NB4 (cell line): ENCODE results near the gene IL10RB.
"Not testable (repeated sequence)": the region's sequence is repeated elsewhere in the genome, so short reads cannot be mapped to it uniquely, and the experiment has no call there.

Experiments used
- DNase-seq: peaks from one replicate; pipeline ENCODE4 v3.0.0; 2010; ENCODE audit warnings: low read depth
- H3K4me3 ChIP-seq: one replicate; pipeline ENCODE4 v1.5.1; 2011; ENCODE audit warnings: mild to moderate bottlenecking, low read depth, low read length, moderate library complexity
- MYC ChIP-seq: IDR thresholded peaks from 2 replicates; pipeline ENCODE4 v1.6.1; 2011; ENCODE audit warnings: low read depth, low read length
- POLR2A ChIP-seq: IDR thresholded peaks from 2 replicates; pipeline ENCODE4 v1.6.1; 2011; ENCODE audit warnings: mild to moderate bottlenecking; ENCODE audit not compliant: insufficient read length; ENCODE audit errors: extremely low read depth
- TF ChIP-seq, protein P1 (sequence below): IDR thresholded peaks from 2 replicates; pipeline ENCODE4 v1.6.1; 2011; ENCODE audit warnings: low read depth, low read length
- TF ChIP-seq, protein P2 (sequence below): IDR thresholded peaks from one replicate; pipeline ENCODE4 v1.5.1; 2012; ENCODE audit warnings: low read depth, low read length

The IL10RB gene

DNA sequence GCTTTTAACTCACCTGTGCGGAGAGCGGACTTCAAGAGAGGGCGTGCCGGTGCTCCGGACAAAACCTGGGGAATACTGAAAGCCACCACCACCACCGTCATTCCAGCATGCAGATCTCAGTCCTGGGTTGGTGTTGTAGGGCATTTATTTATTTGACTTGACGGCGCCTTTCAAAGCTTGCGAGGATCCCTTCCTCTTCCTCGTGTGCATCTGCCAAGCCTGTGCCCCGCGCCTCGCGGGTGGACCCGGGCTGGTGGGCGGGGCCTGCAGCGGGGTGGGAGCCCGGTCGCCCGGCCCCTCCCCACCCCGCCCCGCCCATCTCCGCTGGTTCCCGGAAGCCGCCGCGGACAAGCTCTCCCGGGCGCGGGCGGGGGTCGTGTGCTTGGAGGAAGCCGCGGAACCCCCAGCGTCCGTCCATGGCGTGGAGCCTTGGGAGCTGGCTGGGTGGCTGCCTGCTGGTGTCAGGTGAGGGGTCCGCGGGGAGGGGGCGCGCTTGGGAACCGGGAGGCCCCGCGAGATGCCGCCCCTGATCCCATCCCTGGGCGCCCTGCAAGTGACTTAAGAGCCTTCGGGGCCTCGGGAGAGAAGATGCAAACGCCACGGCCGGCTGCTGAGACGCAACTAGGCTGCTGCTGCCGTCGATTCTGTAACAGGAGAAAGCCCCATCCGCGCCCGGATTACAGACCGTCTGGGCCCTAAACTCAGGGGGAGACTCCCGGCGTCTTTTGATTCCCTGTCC lies at the start of gene IL10RB:
TSS of gene IL10RB (plus strand) at position 318 of the 739 bp plus-strand sequence. CDS start at position 417, 99 bp downstream.
- TF ChIP-seq POLR2A (peak; percentile 52), MYC (peak; percentile 27; the same call in 1 of the 2 replicates)
- TF ChIP-seq, protein P1, sequence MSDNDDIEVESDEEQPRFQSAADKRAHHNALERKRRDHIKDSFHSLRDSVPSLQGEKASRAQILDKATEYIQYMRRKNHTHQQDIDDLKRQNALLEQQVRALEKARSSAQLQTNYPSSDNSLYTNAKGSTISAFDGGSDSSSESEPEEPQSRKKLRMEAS, result peak; percentile 40
- TF ChIP-seq, protein P2, sequence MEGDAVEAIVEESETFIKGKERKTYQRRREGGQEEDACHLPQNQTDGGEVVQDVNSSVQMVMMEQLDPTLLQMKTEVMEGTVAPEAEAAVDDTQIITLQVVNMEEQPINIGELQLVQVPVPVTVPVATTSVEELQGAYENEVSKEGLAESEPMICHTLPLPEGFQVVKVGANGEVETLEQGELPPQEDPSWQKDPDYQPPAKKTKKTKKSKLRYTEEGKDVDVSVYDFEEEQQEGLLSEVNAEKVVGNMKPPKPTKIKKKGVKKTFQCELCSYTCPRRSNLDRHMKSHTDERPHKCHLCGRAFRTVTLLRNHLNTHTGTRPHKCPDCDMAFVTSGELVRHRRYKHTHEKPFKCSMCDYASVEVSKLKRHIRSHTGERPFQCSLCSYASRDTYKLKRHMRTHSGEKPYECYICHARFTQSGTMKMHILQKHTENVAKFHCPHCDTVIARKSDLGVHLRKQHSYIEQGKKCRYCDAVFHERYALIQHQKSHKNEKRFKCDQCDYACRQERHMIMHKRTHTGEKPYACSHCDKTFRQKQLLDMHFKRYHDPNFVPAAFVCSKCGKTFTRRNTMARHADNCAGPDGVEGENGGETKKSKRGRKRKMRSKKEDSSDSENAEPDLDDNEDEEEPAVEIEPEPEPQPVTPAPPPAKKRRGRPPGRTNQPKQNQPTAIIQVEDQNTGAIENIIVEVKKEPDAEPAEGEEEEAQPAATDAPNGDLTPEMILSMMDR, result no peak
- peak within 1 kb of the TSS; percentile 80 for H3K4me3 ChIP-seq

DNA sequence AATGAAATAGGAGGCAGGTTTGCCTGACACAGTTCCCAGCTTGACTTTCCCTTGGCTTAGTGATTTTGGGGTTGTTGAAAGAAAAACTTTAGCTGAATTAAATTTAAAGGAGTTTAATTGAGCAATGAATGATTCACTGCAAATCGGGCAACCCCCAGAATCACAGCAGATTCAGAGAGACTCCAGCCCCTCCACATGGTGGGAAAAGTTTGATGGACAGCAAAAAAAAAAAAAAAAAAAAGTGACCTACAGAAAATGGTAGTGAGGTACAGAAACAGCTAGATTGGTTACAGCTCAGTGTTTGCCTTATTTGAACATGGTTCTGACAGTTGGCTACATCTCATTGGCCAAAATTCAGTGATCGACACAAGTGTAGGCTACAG lies 49.0 kb upstream of the IL10RB start:
- TF ChIP-seq POLR2A (no peak), MYC (no peak)
- TF ChIP-seq, protein P1, result no peak
- TF ChIP-seq, protein P2, result no peak
- no peak overlapping the region for H3K4me3 ChIP-seq
- DNase-seq, result no peak

More for the DNA sequence above, at the start of gene IL10RB:
- DNase-seq, result peak; percentile 83

DNA sequence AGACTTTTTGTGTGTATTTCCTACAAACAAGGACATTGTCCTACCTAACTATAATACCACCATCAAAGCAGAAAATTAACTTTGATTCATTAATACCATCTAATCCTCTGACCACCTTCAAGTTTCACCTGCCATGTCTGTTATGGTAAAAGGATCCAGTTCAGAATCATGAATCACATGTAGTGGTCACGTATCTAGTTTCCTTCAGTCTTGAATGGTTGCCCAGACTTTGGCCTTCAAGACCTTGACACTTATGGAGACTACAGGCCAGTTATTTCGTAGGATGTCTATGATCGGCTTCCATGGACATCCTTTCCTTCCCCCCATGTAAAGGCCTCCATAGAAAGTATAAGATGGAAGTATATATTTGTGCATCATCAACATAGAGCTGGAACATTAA lies 46.9 kb upstream of the IL10RB start:
- DNase-seq, result no peak
- TF ChIP-seq MYC (no peak), POLR2A (no peak)
- TF ChIP-seq, protein P2, result no peak
- TF ChIP-seq, protein P1, result no peak

DNA sequence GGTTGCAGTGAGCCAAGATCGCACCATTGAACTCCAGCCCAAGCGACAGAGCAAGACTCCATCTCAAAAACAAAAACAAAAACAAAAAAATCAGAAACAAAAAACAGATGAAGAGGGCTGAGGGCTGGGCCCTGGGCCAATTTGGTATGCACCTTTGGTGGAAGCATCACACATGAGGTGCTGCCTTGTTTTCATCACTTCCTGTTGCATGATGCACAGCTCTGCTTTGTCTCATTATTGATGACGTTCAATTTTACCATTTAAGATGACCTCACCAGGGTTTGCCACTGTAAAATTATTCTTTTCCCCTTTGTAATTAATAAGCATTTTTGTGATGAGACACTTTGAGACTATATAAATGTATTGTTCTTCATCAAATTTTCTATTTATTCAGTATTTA lies 46.2 kb upstream of the IL10RB start:
- TF ChIP-seq, protein P1, result no peak
- TF ChIP-seq MYC, result no peak
- TF ChIP-seq, protein P2, result no peak
- TF ChIP-seq POLR2A, result no peak
- H3K4me3 ChIP-seq, result no peak overlapping the region
- no peak for DNase-seq

More for the DNA sequence above, 46.9 kb upstream of the IL10RB start:
- no peak overlapping the region for H3K4me3 ChIP-seq

DNA sequence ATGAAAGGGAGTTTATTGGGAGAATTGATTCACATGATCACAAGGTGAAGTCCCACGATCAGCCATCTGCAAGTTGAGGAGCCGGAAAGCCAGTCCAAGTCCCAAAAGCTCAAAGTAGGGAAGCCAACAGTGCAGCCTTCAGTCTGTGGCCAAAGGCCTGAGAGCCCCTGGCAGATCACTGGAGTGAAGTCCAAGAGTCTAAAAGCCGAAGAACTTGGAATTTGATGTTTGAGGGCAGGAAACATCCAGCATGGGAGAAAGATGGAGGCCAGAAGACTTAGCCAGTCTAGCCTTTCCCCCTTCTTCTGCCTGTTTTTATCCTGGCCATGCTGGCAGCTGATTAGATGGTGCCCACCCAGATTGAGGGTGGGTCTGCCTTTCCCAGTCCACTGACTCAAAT lies 40.8 kb upstream of the IL10RB start:
- H3K4me3 ChIP-seq, DNase-seq: not testable (repeated sequence)

DNA sequence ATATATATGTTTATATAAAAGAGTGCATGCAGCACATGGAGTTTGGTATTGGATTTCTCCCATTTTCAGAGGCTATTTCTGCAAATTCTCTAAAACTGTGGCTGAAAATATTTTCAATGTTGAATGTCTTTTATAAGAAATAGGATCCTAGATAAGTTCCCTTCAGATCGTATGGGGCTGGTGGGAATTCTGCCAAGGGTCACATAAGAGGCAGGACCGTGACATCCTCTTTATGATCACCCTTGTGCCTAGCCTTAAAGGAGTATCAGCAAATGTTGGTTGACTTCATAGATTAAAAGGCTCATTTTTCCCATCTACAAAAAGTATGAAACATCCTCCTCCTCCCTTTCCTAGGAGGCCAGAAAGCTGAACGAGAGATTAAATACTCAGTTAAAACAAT lies 37.7 kb upstream of the IL10RB start:
- TF ChIP-seq POLR2A, result no peak
- TF ChIP-seq, protein P1, result no peak
- TF ChIP-seq MYC, result no peak
- TF ChIP-seq, protein P2, result no peak
- no peak overlapping the region for H3K4me3 ChIP-seq
- DNase-seq, result no peak
